SJSA1 (cell line): ENCODE measurements around the gene KIF19. TPM values are rescaled to one million over a fixed set of nuclear protein-coding genes. Genes with fewer than 3 reads are reported as not detected.

Experiments used
- DNase-seq, 2 experiments: peaks; one replicate each; pipeline ENCODE4 v3.0.0-alpha.2; 2015 to 2020; ENCODE audit warnings: low spot score in 2 of 2, low read depth in 1 of 2
- H3K27ac ChIP-seq: fragments of 250-450 bp; sonication (Bioruptor Pico); 2 replicates; pipeline ENCODE4 v1.5.1; 2020; ENCODE audit warnings: mild to moderate bottlenecking, moderate library complexity
- H3K27me3 ChIP-seq: fragments of 250-450 bp; sonication (Bioruptor Pico); replicated peaks from 2 replicates; pipeline ENCODE4 v1.5.1; 2020; ENCODE audit warnings: mild to moderate bottlenecking, moderate library complexity
- H3K36me3 ChIP-seq: fragments of 250-450 bp; sonication (Bioruptor Pico); 2 replicates; pipeline ENCODE4 v1.5.1; 2020; ENCODE audit warnings: mild to moderate bottlenecking
- H3K4me1 ChIP-seq: fragments of 250-450 bp; sonication (Bioruptor Pico); replicated peaks from 2 replicates; pipeline ENCODE4 v1.6.1; 2021; ENCODE audit warnings: mild to moderate bottlenecking
- H3K4me3 ChIP-seq: fragments of 250-450 bp; sonication (Bioruptor Pico); 2 replicates; pipeline ENCODE4 v1.5.1; 2020; ENCODE audit warnings: mild to moderate bottlenecking
- H3K9me3 ChIP-seq: fragments of 250-450 bp; sonication (Bioruptor Pico); replicated peaks from 2 replicates; pipeline ENCODE4 v1.5.1; 2020; ENCODE audit warnings: mild to moderate bottlenecking
- total RNA-seq: library from RNA; depleted of rRNA; stranded (reverse); fragments of >200 nt; shearing (Covaris generic); gene quantifications from 2 replicates; pipeline ENCODE4 v1.2.3, GENCODE V29; 2014

Gene KIF19
- total RNA-seq, 1 experiment from 2014 or later = not detected

DNA sequence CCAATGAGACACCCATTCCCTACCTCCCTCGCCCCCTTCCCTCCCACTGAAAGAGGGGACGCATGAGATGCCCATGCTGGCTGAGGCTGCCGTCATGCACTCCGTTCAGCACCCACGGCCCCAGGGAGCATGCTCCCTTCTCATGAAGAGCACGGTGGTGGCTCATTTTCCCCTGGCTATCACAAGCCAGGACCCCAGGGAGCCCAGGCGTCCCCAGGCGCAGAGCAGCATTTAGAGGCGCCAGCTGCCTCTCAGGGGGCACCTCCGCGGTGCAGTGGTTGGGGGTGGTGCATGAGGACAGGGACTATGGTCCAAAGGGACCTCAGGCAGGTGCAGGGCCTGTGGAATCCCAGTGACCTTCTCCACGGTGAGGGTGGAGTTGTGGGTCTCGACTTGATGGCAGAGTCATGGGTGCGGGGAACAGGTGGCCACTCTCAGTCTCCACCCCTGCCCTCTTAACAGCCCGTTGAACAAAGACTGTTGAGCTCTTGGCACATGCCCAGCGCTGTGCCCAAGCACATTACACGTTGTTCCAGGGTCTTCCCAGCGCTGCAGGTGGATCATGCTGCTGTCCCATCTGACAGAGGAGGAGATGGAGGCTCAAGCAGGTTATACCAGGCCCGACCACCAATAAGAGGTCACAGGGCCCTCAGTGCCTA is 13.6 kb downstream of the KIF19 start:
- Histone ChIP-seq H3K27ac (no peak overlapping the region), H3K36me3 (no peaks in the 10 kb centered on the region), H3K9me3 (no peaks in the 10 kb centered on the region), H3K27me3 (peaks cover 83% of the 10 kb centered on the region), H3K4me1 (no peaks in the 10 kb centered on the region), H3K4me3 (no peak overlapping the region)
- DNase-seq = no peak

DNA sequence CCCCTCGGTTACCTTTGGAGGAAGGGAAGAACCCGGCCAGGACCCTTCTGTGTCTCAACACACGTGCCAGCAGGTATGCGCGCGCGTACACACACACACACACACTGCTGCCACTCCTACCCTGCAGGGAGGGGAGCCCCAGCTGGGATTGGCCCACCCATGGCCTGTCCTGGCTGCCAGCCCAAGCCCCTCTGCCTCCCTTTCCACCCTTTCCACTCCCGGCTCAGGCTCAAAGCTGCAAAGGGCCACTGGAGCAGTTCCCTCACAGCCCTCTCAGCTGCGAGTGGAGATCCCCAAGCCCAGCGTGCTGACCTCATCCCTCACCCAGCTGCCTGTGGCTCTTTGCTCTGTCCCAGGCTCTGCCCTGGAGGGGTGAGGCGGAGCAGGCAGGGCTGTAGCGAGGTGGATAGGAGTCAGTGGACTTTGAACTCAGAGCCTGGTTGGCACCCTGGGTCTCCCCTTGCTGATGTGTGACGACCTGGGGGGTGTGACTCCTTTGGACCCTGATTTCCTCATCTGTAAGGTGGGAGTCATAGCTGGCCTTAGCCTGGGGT is 14.5 kb downstream of the KIF19 start:
- DNase-seq = no peak
- H3K4me3 ChIP-seq = no peak overlapping the region

DNA sequence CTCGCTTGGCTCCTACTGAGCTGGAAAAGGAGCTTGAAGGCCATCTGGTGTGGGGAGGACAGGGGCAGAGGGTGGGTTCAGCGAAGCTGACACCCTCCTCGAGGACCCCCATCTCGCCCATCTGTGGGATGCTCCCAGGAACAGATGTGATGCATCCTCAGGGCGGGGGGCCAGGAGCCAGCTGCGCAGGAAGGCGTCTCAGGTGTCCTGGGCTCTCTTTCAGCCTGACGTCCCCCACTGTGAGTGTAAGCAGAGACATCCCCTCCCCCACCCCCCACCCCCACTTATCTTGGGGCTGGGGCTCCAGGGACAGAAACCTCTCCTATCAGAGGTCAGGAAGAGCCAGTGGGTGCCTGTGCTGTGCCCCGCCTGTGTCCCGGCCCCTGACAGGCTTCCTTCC is 16.2 kb downstream of the KIF19 start:
- Histone ChIP-seq H3K4me1 (no peaks in the 10 kb centered on the region), H3K9me3 (no peaks in the 10 kb centered on the region), H3K27ac (no peak overlapping the region), H3K4me3 (no peak overlapping the region), H3K27me3 (peaks cover 86% of the 10 kb centered on the region), H3K36me3 (no peaks in the 10 kb centered on the region)
- DNase-seq = no peak

More for the DNA sequence above, 14.5 kb downstream of the KIF19 start:
- Histone ChIP-seq H3K27ac (no peak overlapping the region), H3K9me3 (no peaks in the 10 kb centered on the region), H3K27me3 (peaks cover 86% of the 10 kb centered on the region), H3K36me3 (no peaks in the 10 kb centered on the region), H3K4me1 (no peaks in the 10 kb centered on the region)

DNA sequence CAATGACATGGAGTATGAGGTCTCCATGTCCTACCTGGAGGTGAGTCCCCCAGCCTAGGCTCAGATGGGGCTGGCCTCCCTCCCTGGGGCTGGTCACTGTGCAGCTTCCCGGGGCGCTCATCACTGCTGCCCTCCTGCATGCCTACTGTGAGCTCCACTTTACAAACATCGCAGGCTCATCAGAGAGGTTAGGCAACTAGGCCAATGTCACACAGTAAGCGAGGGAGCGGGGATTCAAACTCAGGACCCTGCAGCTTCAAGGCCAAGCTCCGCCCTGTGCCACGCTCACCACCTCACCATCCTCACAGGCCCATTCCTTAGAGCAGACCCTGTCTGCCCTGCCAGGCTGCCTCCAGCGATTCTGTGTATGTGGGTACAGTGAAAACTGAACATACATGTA is 17.1 kb downstream of the KIF19 start:
- DNase-seq = no peak
- H3K27me3 ChIP-seq = peaks cover 87% of the 10 kb centered on the region
- no peak overlapping the region for H3K4me3 ChIP-seq
- no peaks in the 10 kb centered on the region for H3K36me3 ChIP-seq
- H3K9me3 ChIP-seq = no peaks in the 10 kb centered on the region
- no peaks in the 10 kb centered on the region for H3K4me1 ChIP-seq
- no peak overlapping the region for H3K27ac ChIP-seq

DNA sequence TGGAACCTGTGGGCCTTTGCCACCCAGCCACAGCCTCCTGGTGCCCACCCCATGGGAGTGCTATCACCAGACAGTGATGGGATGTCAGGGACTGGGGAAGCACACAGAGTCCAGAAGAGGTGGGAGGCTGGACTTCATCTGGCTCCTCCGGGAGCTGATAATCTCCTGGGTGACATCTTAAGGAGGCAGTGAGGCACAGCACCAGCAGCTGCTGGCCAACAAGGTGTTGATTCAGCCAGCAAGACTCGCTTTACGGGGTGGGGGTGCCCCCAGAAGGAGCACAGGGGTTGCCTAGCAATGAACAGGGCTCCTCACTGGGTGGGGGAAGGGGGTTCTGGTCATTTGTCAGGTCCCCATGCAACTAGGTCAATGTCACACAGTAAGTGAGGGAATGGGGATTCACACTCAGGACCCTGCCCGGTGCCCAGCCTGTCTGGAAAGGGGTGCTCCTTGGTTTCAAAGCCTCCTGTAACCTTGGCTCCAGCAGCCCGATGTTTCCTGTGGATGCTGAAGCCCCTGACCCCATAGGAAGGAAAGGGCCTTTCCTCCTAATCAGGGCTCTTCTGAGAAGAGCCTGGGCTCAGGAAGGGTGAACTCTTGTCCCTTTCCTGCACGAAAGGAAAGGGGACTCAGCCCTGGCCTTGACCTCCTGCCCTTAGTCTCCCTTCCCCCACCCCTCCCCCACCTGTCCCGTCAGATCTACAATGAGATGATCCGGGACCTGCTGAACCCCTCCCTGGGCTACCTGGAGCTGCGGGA is 17.7 kb downstream of the KIF19 start:
- H3K4me1 ChIP-seq = no peaks in the 10 kb centered on the region
- no peak overlapping the region for H3K27ac ChIP-seq
- H3K9me3 ChIP-seq = no peaks in the 10 kb centered on the region
- H3K36me3 ChIP-seq = no peaks in the 10 kb centered on the region
- no peak overlapping the region for H3K4me3 ChIP-seq
- no peak for DNase-seq
- H3K27me3 ChIP-seq = peaks cover 87% of the 10 kb centered on the region

DNA sequence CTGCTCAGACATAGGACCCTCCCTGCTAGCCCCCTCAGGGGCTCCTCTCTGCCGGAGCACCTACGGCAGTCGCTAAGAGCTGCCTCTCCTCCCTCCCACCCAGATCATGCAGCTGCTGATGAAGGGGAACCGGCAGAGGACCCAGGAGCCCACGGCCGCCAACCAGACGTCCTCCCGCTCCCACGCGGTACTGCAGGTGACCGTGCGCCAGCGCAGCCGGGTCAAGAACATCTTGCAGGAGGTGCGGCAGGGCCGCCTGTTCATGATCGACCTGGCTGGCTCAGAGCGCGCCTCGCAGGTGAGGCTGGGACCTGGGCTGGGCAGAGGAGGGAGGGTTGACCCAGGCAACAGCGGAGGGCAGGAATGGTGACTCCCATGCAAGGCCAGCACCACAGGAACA is 18.6 kb downstream of the KIF19 start:
- Histone ChIP-seq H3K27me3 (peaks cover 90% of the 10 kb centered on the region), H3K4me1 (no peaks in the 10 kb centered on the region), H3K4me3 (no peak overlapping the region), H3K36me3 (no peaks in the 10 kb centered on the region), H3K27ac (no peak overlapping the region), H3K9me3 (no peaks in the 10 kb centered on the region)
- no peak for DNase-seq

DNA sequence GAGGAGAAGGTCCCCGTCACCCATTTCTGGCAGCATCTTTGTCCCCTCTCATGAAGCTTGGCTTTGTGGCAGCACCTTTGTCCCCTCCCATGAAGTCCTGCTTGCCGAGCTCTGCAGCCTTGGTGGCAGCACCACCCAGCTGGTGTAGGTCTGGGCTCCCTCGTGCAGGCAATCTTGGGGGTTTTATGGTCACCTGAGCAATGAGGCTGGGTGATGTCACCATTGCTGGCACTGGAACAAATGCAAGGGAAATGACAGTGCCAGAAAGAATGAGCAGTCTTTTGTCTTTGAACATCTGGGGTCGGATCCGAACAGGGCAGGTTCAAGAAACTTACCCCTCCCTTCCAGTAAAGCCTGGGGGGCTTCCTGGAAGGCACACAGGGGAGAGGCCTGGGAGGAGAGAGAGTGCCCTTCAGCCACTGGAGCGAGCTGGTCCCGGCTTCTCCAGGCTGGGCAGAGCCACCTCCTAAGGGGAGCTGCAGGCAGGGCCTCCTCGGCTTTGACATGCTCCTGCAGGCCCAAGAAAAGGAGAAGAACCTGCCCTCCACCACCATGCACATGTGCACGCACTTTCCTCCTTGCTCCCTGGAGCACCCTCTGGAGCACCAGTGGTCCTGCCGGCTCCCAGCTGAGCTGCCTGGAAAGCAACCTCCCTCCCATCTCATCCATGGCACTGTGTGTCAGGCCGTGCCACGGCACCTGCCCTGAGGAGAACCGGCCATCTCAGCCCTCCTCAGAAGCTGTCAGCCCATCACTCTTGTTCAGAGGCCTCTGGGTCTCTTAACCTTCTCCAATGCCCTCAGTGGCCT is 19.6 kb downstream of the KIF19 start:
- DNase-seq = no peak

DNA sequence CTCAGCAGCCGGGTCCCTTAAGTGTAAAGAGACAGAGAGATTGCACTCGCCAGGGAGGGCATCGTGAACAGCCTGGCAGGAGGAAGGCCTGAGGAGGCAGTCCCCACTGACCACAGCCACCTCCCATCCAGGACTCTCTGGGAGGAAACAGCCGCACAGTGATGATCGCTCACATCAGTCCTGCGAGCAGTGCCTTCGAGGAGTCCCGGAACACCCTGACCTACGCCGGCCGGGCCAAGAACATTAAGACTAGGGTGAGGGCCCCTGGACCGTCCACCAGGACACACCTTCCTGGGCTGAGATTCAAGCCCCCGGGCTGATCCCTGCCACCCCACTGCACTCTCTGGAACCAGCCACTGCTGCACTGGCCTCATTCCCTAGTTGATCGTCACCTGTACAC is 21.6 kb downstream of the KIF19 start:
- Histone ChIP-seq H3K27me3 (peaks cover 96% of the 10 kb centered on the region), H3K4me3 (no peak overlapping the region), H3K9me3 (no peaks in the 10 kb centered on the region), H3K36me3 (no peaks in the 10 kb centered on the region), H3K27ac (no peak overlapping the region), H3K4me1 (no peaks in the 10 kb centered on the region)
- DNase-seq = no peak

More for the DNA sequence above, 19.6 kb downstream of the KIF19 start:
- peaks cover 91% of the 10 kb centered on the region for H3K27me3 ChIP-seq
- no peaks in the 10 kb centered on the region for H3K4me1 ChIP-seq
- no peaks in the 10 kb centered on the region for H3K36me3 ChIP-seq
- no peak overlapping the region for H3K4me3 ChIP-seq
- H3K27ac ChIP-seq = no peak overlapping the region
- no peaks in the 10 kb centered on the region for H3K9me3 ChIP-seq

DNA sequence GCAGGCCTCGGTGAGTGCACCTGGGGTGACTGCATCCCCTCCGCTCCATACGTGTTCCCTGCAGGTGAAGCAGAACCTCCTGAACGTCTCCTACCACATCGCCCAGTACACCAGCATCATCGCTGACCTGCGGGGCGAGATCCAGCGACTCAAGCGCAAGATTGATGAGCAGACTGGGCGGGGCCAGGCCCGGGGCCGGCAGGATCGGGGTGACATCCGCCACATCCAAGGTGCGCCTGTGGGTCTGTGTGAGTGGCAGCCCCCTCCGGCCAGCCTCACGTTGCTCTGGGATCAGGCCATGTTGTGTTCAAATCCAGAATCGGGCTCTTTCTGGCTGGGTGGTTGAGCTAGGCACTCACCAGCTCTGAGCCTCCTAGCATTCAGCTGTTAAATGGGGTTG is 23.1 kb downstream of the KIF19 start:
- no peak for DNase-seq
- Histone ChIP-seq H3K27me3 (peaks cover 98% of the 10 kb centered on the region), H3K9me3 (no peaks in the 10 kb centered on the region), H3K4me1 (no peaks in the 10 kb centered on the region), H3K27ac (no peak overlapping the region), H3K4me3 (no peak overlapping the region), H3K36me3 (no peaks in the 10 kb centered on the region)

DNA sequence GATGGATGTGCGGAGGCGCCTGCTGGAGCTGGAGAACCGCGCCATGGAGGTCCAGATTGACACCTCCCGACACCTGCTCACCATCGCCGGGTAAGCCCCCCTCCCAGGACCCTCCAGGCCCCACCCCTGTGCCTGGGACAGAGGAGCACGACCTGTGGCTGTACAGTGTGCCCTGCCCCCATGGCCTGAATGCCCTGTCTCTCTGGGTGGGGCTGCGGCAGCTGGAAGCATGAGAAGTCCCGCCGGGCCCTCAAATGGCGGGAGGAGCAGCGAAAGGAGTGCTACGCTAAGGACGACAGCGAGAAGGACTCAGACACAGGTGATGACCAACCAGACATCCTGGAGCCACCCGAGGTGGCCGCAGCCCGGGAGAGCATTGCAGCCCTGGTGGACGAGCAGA is 24.5 kb downstream of the KIF19 start:
- Histone ChIP-seq H3K27me3 (peaks cover 98% of the 10 kb centered on the region), H3K9me3 (no peaks in the 10 kb centered on the region), H3K27ac (no peak overlapping the region), H3K4me3 (no peak overlapping the region), H3K4me1 (no peaks in the 10 kb centered on the region), H3K36me3 (no peaks in the 10 kb centered on the region)
- no peak for DNase-seq

DNA sequence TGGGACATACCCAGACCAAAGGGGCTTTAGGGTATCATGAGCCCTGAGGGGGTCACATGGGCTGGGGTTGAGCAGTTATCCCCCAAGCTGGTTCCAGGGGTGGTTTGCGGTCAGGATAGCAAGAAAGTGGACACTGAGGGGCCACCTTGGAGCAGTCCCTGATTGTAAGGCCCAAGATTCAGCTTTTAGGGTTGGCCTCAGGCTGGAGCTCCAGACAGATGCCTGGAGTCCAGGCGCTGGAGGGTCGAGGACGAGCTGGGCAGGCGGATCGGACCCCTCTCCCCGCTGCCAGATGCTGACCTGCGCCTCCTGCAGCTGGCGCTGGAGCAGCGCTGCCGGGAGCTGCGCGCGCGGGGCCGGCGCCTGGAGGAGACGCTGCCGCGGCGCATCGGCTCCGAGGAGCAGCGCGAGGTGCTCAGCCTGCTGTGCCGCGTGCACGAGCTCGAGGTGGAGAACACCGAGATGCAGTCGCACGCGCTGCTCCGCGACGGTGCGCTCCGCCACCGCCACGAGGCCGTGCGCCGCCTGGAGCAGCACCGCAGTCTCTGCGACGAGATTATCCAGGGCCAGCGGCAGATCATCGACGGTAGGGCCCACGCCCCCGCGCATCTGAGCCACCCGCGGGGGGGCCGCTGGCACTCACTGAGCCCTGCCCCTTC is 25.7 kb downstream of the KIF19 start:
- Histone ChIP-seq H3K36me3 (no peaks in the 10 kb centered on the region), H3K27me3 (peaks cover 100% of the 10 kb centered on the region), H3K27ac (no peak overlapping the region), H3K4me3 (no peak overlapping the region), H3K4me1 (peaks cover 3% of the 10 kb centered on the region), H3K9me3 (no peaks in the 10 kb centered on the region)
- no peak for DNase-seq

DNA sequence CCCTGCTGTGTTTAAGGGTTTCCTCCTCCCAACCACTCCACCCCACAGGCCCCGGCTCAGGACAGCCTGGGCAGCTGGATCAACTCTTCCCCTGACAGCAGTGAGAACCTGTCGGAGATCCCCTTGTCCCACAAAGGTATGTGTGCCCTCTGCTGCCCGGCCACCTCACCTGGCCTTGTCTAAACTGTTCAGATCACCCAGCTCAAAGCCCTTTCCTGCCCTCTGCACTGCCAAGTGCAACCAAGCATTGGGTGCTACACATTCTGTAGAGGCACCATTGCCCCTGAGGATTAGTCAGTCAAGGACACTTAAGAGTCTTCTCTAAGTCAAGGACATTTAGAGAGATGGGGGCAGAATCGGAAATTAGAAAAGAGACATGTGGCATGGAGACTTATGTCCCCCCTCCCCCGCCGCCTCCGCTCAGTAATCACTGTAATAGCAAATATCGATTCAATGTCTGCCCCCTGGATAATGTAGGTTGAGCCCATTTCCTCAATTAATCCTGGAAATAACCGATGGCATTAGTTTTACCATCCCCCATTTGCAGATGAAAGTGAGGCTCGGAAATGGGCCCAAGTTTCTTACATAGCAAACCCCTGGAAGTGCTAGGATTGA is 27.5 kb downstream of the KIF19 start:
- H3K27me3 ChIP-seq = peaks cover 100% of the 10 kb centered on the region
- H3K4me1 ChIP-seq = peaks cover 10% of the 10 kb centered on the region
- H3K27ac ChIP-seq = no peak overlapping the region
- H3K36me3 ChIP-seq = no peaks in the 10 kb centered on the region
- H3K4me3 ChIP-seq = no peak overlapping the region
- peaks cover 5% of the 10 kb centered on the region; the same call in 1 of the 2 replicates for H3K9me3 ChIP-seq
- no peak for DNase-seq

DNA sequence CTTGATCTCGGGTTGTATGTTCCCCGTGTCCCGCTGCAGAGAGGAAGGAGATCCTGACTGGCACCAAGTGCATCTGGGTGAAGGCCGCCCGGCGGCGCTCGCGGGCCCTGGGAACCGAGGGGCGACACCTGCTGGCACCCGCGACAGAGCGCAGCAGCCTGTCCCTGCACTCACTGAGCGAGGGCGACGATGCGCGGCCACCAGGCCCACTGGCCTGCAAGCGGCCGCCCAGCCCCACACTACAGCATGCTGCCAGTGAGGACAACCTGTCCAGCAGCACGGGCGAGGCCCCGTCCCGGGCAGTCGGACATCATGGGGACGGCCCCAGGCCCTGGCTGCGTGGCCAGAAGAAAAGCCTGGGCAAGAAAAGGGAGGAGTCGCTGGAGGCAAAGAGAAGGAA is 28.1 kb downstream of the KIF19 start:
- Histone ChIP-seq H3K4me1 (peaks cover 10% of the 10 kb centered on the region), H3K27ac (no peak overlapping the region), H3K36me3 (no peaks in the 10 kb centered on the region), H3K9me3 (peaks cover 5% of the 10 kb centered on the region; the same call in 1 of the 2 replicates), H3K27me3 (peaks cover 100% of the 10 kb centered on the region), H3K4me3 (no peak overlapping the region)
- DNase-seq = no peak
